ENCODE measurements around the gene CHFR.
"Not testable (repeated sequence)": the region's sequence is repeated elsewhere in the genome, so short reads cannot be mapped to it uniquely, and the experiment has no call there.

The CHFR gene

GRCh38 chr12:132839558-132840235, 47.7 kb downstream of the CHFR start:
- DNase-seq (ENCODE audit: low read depth), result no peak

- no peak for DNase-seq (ENCODE audit: low read depth)
Observed at GRCh38 chr12:132838410-132839080, 48.9 kb downstream of the CHFR start.

- no peak for DNase-seq (ENCODE audit: low read depth)
Observed at GRCh38 chr12:132837693-132838409, 49.6 kb downstream of the CHFR start.

- DNase-seq (ENCODE audit: low read depth), result no peak
Observed at GRCh38 chr12:132836795-132837331, 50.5 kb downstream of the CHFR start.

GRCh38 chr12:132836230-132836629, 51.2 kb downstream of the CHFR start:
- not testable (repeated sequence) for DNase-seq (ENCODE audit: low read depth)

GRCh38 chr12:132835076-132836025, 52.1 kb downstream of the CHFR start:
- DNase-seq (ENCODE audit: low read depth), result no peak

GRCh38 chr12:132834181-132834711, 53.2 kb downstream of the CHFR start:
- no peak for DNase-seq (ENCODE audit: low read depth)

- DNase-seq (ENCODE audit: low read depth), result no peak
Observed at GRCh38 chr12:132833341-132833740, 54.1 kb downstream of the CHFR start.

- DNase-seq (ENCODE audit: low read depth), result no peak
Observed at GRCh38 chr12:132831771-132832170, 55.6 kb downstream of the CHFR start.

- peak; percentile 95 for DNase-seq (ENCODE audit: low read depth)
Observed at GRCh38 chr12:132828706-132829534, 58.5 kb downstream of the CHFR start, which contains the start of gene GOLGA3. Gene GOLGA3 (minus strand): TSS chr12:132828869. CDS start chr12:132822128, 6,741 bp downstream.

- DNase-seq (ENCODE audit: low read depth), result no peak
Observed at GRCh38 chr12:132827763-132828703, 59.4 kb downstream of the CHFR start.

GRCh38 chr12:132825861-132826260, 61.5 kb downstream of the CHFR start:
- DNase-seq (ENCODE audit: low read depth), result no peak

GRCh38 chr12:132825089-132825488, 62.3 kb downstream of the CHFR start:
- no peak for DNase-seq (ENCODE audit: low read depth)

GRCh38 chr12:132824053-132824452, 63.4 kb downstream of the CHFR start:
- DNase-seq (ENCODE audit: low read depth), result no peak

- no peak for DNase-seq (ENCODE audit: low read depth)
Observed at GRCh38 chr12:132818562-132818961, 68.8 kb downstream of the CHFR start.

- no peak for DNase-seq (ENCODE audit: low read depth)
Observed at GRCh38 chr12:132814232-132814631, 73.2 kb downstream of the CHFR start.

GRCh38 chr12:132813443-132813842, 74.0 kb downstream of the CHFR start:
- no peak for DNase-seq (ENCODE audit: low read depth)

GRCh38 chr12:132812631-132813305, 74.6 kb downstream of the CHFR start:
- DNase-seq (ENCODE audit: low read depth), result no peak

- not testable (repeated sequence) for DNase-seq (ENCODE audit: low read depth)
Observed at GRCh38 chr12:132809391-132809790, 78.0 kb downstream of the CHFR start.
